GM19455 (cell line): ENCODE results near the gene CSNK1G1.
"Not testable (repeated sequence)": the region's sequence is repeated elsewhere in the genome, so short reads cannot be mapped to it uniquely, and the experiment has no call there.

Source experiments
- ATAC-seq: cut with Tn5 transposase; IDR thresholded peaks from one replicate; pipeline ENCODE4 v1.9.1; 2021; ENCODE audit not compliant: unreplicated experiment

Gene CSNK1G1

DNA sequence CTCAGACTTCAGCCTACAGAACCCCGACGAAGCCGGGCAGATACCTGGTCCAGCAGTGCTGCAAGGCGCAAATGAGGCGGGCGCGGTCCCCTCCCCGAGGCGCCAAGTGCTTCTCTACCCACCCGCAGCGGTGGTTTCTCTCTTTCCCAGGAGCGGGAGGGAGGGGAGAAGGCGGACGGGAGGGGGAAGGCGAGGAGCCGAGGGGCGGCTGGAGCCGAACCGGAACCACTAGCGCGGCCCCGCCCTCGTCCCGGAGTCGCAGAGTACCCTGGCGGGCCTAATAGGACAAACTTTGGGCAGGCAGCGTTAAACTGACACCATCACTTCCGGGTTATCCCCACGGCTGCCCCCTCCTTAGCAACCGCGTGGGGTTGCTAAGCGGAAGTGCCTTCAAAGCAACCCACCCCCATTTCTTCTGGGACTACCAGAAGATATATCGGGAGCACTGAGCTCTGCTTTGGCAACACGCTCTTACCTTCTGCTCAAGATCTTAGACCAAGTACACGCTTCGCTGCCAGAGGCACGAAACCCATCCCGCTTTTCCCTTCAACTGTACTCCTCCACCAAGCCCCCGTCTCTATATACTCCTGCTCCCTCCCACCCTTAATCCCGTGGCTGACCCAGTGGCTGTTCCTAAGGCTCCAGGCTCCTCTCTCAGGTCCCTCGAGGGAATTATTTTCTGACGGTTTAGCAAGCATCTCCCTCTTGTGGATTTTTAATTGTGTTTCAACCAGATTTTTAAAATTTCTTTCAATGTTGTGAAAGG, at the start of gene CSNK1G1:
TSS of gene CSNK1G1 (minus strand) at position 230 of the 766 bp plus-strand sequence. CDS start 55,674 bp downstream, outside the sequence.
- peak; percentile 96 for ATAC-seq

DNA sequence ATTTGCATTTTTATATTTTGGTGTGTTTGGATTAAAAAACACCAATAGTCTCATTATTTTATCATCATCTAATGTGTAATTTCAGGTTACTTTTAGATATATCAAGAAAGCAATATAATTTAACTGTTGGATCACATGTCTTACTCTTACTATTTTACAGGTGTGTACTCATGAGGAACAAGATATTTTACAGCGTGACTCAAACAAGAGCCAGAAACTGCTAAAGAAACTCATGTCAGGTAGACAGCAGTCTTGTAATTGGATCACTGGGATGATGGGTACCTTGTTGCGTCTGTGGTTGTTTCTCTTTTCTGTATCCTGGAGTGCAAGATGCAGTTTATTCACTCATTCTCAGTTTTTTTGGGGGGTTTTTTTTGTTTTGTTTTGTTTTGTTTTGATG, 44.6 kb upstream of the CSNK1G1 start:
- no peak for ATAC-seq

DNA sequence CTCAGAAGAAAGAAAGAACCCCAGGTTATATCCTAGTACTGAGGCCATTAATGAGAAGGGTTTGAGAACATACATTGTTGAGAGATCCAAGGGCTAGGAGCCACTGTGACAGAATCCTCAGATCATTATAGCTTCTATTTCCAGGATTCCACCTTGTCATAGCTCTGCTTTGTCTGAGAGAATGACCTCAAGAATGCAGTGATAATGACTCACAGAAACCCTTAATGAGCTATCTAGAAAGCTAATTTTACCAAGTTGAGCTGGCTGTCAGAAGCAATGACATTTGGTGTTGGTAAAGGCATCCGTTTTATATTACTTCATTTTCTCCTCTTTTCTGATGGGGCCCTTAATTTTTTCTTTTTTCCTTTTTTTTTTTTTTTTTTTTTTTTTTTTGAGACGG, 42.6 kb upstream of the CSNK1G1 start:
- ATAC-seq: no peak

DNA sequence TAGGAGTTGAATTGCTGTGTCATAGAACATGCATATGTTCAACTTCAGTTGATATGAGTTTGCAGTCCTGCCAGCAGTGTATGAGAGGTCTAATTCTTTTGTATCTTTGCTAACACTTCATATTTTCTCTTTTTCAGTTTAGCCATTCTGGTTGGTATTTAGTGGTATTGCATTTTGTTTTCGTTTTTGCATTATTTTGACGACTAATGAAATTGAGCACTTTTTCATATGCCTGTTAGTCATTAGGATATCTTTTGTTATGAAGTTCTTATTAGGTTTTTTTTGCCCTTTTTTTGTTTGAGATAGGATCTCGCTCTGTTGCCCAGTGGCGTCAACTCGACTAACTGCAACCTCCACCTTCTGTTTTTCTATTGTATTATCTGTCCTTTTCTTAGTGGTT, 40.8 kb upstream of the CSNK1G1 start:
- no peak for ATAC-seq

DNA sequence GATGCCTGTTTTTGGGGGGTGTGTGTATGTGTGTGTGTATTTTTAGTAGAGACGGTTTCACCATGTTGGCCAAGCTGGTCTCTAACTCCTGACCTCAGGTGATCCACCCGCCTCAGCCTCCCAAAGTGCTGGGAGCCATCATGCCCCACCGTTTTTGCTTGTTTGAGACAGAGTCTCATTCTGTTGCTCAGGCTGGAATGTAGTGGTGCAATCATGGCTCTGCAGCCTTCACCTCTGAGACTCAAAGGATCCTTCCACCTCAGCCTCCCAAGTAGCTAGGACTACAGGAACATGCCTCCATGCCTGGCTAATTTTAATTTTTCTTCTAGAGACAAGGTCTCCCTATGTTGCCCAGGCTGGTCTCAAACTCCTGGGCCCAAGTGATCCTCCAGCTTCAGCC, 36.5 kb upstream of the CSNK1G1 start:
- not testable (repeated sequence) for ATAC-seq

DNA sequence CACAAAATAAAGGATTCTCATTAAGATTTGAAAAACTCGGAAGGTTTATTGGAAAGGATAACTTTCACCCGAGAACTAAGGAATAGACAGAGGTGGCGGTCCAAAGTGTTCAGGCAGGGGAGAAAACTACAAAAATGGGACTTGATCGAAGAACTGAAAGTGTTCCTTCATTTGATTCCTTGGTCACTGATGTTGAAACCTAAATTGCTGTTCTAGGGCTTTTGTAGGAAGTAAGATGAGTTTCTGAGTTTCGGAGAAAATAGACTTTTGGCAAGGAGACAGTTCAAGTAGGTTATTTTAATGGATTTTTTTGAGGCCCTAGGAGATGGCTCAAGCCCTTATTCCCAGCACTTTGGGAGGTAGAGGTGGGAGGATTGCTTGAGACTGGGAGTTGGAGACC, 33.1 kb upstream of the CSNK1G1 start:
- ATAC-seq: no peak

DNA sequence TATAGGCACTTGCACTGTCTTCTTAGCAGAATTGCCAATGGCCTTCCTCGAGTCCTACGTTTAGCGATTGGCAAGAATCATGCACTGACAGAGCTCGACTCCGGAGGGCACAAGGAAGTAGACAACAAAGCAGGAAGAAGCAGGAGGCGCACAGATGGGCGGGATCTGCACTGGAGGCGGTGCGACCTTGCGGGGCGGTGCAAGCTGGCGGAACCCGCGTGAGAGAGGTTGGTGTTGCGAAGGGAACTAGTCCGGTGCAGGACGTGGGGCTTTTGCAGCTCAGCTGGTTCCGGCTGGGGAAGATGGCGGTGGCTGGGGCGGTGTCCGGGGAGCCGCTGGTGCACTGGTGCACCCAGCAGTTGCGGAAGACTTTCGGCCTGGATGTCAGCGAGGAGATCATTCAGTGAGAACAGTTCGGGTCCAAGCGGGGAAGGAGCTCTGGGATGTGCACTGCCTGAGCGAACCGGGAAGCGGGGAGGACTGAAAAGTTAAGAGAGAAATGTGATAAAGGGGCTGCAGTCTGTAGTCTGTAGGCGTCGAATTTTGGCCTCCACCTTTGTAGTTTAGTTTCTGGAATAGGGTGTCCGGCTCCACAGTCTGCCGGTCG, 31.7 kb upstream of the CSNK1G1 start, which contains the start of gene TRIP4:
TSS of gene TRIP4 (plus strand) at position 275 of the 607 bp plus-strand sequence. CDS start at position 303, 28 bp downstream.
- peak; percentile 92 for ATAC-seq

DNA sequence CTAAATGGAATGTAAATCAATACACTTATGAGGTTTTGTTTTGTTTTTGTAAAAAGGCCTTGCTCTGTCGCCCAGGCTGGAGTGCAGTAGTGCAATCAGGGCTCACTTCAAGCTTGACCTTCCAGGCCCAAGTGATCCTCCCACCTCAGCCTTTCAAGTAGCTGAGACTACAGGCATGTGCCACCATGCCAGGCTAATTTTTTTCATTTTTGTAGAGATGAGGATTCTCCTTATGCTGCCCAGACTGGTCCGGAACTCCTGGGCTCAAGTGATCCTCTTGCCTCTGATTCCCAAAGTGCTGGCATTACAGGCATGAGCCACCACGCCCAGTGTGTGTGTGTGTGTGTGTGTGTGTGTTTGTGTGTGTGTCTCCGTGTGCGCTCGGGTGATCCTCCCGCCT, 30.3 kb upstream of the CSNK1G1 start:
- ATAC-seq: no peak

DNA sequence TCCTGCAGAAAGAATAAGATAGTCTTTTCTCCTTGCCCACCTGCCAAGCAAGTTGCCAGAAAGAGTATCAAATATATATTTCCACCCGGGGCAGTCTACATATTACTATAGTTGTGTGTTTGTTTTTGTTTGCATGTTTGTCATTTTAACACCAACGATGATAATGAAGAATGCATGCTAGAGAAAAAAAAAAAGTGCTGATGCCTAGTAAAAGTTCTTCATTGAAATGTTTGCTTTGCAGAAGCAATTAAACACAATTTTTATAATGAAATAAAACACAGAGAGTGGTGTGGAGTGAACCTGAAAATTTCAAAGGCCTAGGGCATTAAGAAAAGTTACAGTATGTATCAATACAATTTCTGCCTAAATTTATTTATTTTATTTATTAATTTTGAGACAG, 27.8 kb upstream of the CSNK1G1 start:
- ATAC-seq: no peak

DNA sequence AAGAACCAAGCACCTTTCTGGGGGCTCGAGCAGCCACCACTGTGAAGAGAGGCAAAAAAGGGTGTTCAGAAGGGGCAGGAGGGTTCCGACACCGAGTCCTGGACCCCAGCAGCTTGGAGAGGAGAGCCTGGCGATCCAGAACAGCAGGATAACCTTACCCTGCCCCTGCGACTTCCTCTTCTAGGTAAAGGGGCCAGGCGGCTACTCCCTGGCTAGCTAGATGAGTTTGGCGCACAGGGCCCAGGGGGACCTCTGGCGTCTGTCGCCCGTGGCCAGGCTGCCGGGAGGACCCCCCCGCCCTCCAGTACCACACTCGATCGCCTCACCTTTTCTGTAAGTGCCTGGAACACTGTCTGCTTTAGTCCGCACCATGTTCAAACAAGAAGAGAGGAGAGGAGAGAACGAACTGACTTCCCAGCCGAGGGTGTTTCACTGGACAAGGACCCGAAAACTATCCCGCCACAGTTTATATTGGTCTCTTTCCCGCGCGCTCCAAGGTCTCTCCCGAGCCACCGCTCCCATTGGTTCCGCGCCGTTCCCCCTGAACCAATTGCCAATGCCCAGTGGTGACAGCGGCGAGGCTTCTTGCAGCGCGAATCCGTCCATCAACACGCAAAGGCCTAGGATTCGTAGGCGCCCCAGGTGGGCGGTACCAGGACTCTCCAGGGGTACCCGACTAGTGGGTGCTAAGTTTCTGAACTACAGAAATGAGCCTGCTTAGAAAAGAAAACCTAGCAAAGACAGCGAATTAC, 25.2 kb upstream of the CSNK1G1 start, which contains the start of gene PCLAF:
TSS of gene PCLAF (minus strand) at position 442 of the 752 bp plus-strand sequence. CDS start at position 372, 70 bp downstream.
- peak; percentile 95 for ATAC-seq

DNA sequence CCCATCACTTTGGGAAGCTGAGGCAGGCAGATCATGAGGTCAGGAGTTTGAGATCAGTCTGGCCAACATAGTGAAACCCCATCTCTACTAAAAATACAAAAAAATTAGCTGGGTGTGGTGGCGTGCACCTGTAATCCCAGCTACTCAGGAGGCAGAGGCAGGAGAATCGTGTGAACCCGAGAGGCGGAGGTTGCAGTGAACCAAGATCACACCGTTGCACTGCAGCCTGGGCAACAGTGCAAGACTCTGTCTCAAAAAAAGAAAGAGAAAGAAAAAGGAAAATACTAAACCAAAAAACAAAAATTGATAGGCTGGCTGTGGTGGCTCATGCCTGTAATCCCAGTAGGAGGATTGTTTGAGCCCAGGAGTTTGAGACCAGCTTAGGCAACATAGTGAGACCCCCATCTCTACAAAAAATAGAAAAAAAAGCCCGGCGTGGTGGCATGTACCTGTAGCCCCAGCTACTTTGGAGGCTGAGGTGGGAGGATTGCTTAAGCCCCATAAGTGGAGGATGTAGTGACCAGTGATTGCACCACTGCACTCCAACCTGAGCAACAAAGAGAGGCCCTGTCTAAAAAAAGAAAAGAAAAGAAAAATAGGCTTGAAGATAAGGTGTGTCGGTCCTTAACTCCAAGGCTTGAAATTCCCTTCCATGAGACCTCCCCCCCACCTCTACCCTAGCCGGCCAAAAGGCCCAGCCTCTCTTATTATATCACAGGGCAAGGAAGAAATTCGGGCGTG, 24.3 kb upstream of the CSNK1G1 start:
- ATAC-seq: not testable (repeated sequence)

DNA sequence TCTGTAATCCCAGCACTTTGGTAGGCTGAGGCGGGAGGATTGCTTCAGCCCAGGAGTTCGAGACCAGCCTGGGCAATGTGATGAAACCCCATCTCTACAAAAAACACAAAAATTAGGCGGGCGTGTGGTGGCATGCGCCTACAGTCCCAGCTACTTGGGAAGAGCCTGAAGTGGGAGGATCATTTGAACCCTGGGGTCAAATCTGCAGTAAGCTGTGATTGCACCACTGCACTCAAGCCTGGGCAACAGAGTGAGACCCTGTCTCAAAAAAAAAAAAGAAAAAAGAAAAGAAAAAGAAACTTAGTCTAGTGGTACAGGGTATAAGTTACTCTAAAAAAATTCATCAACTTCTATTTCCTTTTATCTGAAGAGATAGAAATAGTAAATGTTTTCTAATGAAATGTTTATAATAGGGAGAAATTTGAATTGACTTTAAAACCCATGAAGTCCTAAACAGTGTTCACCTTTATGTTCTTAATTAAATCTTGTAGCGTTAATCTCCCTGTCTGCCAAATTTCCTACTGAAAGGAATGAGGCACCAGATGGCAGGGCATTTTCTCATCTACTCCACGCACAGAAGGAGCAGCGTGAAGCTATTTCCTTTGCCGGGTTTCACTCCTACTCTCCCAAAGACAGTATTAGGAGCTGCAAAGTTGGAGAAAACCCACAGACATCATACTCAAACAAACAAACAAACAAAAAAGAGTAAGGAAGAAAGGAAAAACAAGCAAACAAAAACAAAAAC, 23.4 kb upstream of the CSNK1G1 start:
- no peak for ATAC-seq

DNA sequence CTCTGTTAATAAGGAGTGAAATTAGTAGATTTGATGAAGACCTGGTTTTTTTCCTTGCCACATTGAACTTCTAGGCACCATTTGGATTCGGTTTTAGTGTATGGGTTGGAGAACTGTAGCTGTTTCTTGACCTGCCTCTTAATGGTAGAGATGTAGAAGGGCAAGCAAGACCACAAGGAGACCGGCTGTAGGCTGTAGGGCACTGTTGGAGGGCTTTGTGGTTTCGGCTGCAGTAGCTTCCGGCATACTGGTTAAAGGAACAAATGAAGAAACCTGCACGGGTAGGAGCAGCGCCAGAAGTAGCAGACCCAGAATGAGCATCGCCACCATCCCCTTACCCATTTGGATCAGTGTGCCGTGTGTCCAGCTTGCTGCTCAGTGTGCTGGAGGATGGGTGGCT, 17.4 kb upstream of the CSNK1G1 start:
- no peak for ATAC-seq

DNA sequence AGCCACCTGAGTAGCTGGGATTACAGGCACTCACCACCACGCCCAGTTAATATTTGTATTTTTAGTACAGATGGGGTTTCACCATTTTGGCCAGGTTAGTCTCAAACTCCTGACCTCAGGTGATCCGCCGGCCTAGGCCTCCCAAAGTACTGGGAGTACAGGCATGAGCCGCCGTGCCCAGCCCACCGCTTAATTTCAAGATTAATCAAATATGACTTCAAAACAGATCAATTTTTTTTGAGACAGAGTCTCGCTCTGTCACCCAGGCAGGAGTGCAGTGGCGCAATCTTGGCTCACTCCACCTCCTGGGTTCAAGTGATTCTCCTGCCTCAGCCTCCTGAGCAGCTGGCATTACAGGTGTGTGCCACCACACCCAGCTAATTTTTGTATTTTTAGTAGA, 15.4 kb upstream of the CSNK1G1 start:
- ATAC-seq: not testable (repeated sequence)

DNA sequence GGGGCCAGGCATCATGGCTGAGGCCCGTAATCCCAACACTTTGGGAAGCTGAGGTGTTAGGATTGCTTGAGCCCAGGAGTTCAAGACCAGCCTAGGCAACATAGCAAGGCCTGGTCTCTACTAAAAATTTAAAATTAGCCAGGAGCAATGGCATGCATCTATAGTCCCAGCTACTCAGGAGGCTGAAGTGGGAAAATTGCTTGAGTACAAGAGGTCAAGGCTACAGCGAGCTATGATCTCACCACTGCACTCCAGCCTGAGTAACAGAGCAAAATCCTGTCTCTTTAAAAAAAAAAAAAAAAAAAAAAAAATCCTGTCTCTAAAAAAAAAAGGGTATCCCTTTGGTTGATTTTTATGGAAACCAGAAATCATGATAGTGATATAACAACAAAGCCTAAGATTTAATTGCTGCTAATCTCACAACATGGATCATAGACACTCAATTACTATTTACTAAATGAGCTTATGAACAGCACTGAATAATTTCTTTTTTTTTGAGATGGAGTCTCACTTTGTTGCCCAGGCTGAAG, 13.2 kb upstream of the CSNK1G1 start:
- no peak for ATAC-seq

DNA sequence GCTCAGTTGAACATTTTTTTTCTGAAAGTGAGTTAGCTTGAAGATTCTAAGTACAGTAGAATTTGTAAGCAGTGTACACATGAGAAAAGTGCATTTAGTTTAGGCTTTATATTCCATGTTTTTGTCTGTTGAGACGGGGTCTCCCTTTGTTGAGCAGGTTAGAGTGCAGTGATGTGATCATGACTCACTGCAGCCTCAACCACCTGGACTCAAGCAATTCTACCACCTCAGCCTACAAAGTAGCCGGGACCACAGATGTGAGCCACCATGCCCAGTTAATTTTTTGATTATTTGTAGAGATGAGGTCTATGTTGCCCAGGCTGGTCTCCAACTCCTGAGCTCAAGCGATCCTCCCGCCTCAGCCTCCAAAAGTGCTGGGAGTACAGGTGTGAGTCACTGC, 5.3 kb upstream of the CSNK1G1 start:
- ATAC-seq: no peak

DNA sequence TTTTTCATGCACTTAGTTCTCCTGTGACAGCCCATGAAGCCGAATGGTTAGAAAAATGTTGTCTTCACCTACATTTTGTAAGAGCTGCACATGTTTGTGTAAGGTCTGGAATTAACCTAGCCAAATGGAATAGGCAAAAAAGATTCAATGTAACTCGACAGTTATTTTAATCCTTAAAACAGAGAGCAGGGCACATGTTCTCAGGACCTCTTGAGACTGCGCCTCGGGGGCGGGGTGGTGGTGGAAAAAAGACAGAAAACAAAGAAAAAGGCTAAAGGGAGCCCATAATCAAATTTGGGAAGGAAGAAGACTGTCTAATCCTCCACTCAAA, 702 bp upstream of the CSNK1G1 start:
- no peak for ATAC-seq

DNA sequence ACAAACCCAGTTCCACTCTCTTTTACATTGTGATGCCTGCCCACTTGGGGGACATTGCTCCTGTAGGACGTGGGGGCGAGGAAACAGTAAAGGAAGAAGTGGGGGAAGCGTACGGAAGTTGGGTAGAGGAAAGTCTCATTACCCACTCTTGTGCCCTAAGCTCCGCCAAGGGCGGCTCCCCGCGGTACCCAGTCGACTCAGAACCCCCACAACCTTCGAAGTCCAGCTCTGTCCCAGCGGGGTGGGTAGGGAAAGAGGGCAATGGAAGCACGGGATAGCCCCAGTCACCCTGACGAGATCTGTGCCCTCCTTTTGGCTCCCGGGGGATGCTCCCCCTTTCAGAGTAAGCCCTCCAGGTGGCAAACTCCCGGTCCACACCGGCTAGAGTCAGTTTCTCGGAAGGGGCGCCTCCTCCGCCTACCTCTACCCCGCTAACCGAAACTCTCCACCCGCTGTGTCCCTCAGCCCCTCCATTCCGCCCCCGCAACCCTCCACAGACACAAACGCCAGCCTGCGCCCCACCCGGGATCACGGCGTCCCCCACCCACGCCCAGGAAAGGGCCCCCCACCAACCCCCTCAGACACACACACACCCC, 527 bp downstream of the CSNK1G1 start:
- peak; percentile 13 for ATAC-seq

DNA sequence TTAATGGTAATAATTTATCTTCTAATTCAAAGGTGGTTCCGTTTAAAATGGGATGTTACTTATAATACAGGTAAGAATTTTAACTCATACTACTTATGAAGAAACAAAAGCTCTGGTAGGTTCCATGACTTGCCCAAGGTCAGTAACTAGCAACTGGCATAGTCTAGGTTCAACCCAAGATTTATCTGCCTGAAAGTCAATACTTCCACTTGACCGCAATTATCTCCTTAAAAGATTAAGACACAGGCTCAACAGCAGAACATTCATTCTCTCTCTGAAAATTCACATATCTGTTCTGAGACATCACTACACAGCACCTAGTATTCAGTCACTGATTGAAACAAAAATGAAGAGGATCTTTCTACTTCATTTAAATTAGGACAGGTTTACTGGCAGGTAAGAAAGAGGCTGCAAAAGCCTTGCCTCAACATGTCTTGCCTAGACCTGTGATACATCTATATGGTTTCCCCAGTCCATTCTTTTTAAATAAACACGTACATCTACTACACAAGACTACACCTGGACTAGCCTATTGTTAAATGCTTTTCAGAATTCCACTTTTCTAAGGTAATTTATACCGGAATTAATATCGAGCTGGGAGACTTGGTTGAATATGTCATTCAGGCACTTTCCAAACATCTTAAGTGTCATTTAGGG, 1.2 kb downstream of the CSNK1G1 start:
- ATAC-seq: no peak
